LNCaP clone FGC (cell line): ENCODE data around the gene CCDC92.

Source experiments
- DNase-seq: peaks from one replicate; pipeline ENCODE4 v3.0.0-alpha.2; 2011; ENCODE audit warnings: low read depth
- H3K4me3 ChIP-seq: 2 replicates; pipeline ENCODE4 v1.5.1; 2011; ENCODE audit warnings: mild to moderate bottlenecking, low read depth, low read length, control low read depth
- TF ChIP-seq, protein P1 (sequence below): IDR thresholded peaks from 2 replicates; pipeline ENCODE4 v1.5.1; 2012; ENCODE audit warnings: mild to moderate bottlenecking; ENCODE audit not compliant: control insufficient read depth, insufficient read depth; ENCODE audit errors: extremely low read depth

Gene CCDC92

DNA sequence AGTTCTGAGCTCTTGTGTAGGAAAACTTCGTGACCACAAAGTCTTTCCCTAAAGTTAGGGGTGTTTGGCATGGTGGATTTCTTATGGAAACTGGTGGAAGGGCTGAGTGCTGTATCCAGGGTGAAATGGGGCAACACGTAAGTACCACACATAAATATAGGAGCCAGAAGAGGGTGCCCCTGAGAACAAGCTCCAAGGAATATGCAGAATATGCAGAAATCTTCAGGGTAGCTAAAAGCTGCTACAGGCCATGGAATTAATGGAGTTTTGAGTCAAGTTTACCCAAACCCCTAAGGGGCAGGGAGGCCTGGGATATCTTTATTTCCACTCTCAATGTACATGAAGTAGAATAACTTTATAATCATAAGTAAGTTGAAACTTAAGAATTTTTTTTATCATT lies 44.4 kb upstream of the CCDC92 start:
- TF ChIP-seq, protein P1, sequence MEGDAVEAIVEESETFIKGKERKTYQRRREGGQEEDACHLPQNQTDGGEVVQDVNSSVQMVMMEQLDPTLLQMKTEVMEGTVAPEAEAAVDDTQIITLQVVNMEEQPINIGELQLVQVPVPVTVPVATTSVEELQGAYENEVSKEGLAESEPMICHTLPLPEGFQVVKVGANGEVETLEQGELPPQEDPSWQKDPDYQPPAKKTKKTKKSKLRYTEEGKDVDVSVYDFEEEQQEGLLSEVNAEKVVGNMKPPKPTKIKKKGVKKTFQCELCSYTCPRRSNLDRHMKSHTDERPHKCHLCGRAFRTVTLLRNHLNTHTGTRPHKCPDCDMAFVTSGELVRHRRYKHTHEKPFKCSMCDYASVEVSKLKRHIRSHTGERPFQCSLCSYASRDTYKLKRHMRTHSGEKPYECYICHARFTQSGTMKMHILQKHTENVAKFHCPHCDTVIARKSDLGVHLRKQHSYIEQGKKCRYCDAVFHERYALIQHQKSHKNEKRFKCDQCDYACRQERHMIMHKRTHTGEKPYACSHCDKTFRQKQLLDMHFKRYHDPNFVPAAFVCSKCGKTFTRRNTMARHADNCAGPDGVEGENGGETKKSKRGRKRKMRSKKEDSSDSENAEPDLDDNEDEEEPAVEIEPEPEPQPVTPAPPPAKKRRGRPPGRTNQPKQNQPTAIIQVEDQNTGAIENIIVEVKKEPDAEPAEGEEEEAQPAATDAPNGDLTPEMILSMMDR = no peak
- no peak overlapping the region for H3K4me3 ChIP-seq
- DNase-seq = no peak

DNA sequence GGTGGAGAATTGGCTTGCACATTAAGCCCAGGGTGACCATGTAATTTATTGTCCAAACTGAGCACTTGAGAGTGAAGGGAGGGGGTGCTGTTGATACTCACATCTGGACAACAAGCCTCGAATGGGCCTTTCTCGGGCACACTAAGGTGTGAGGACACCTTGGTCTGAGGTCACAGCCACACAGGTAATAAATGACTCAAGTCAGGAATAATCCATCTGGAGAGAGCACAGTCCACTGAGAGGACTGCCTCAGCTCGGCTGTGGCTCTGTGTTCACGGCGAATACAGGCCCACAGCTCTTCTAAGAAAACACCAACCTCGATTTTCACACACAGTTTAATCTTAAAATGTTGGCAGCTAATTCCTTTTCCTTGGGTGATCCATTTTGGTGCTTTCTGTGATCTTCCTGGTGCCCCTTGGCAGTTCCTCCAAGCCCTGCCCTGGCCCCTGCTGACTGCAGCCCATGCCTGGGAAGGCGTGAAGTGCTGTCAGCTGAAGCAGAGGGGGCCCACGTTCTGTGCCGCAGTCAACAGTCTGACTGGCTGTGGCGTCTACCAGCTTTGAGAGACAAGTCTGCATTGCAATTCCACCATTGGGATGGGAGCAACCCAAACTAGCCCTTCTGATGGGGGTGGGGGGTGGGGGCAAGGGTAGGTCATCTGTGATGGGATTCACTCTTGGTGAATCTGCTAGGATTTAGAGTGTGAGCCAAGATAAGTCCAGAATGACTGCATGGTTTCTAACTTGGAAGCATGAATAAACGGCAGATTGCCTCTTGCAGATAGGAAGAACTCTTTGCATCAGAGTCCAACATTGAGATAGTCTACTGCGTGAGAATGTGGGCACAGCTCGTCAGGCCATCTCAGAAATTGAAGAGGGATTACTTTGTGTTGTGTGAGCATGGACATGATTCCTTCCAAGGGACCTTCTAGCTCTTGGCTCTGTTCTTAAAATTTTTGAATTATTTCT lies 43.1 kb upstream of the CCDC92 start:
- TF ChIP-seq, protein P1 = no peak
- DNase-seq = no peak
- no peak overlapping the region for H3K4me3 ChIP-seq

DNA sequence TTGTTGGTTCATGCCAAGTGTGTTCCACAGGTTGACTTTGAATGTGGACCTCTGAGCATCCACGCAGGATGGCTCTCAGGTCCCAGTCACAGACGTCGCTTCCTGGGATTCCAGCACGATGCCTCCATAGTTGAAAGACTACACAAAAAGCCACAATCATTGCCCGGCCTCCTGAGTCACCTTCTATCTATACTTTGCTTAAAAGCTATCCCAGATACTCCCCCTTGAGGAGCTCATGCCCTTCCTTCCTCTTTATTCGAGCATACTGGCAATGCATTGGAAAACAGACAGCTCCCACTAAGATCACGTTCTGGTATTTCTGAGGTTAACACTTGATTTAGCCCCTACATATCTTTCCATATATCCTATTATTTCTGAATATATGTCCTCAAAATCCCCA lies 40.4 kb upstream of the CCDC92 start:
- H3K4me3 ChIP-seq = no peak overlapping the region
- no peak for DNase-seq
- TF ChIP-seq, protein P1 = no peak

DNA sequence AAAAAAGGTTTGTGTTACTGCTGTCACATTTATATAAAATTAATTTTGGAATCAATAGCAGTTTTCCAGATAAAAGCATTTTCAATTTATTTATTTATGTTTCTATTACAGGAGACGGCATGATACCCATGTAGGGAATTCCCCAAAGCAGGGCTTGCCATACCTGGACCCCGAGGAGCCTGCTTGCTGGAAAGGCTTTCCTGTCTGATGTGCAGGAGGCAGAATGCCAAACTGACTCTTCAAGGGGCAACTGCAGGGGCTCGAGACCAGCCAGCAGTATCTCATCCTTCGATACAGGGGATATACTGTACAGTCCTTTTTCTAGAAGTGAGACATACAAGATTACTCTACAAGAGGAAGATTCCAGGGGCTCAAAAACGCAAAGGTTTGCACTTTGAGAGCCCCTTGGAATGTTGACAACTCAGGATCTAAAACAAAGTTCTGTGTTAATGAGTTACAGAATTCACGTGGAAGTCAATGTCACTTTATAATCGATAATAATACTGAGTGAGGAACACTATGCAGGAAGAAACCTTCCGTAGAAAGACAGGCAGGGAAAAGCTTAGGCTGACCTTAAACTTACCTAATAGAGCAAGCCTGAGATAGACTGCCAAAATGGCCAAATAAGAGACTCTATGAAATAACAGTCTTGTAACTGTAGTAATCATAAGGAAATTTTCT lies 38.9 kb upstream of the CCDC92 start:
- TF ChIP-seq, protein P1 = no peak
- DNase-seq = no peak
- H3K4me3 ChIP-seq = no peak overlapping the region

DNA sequence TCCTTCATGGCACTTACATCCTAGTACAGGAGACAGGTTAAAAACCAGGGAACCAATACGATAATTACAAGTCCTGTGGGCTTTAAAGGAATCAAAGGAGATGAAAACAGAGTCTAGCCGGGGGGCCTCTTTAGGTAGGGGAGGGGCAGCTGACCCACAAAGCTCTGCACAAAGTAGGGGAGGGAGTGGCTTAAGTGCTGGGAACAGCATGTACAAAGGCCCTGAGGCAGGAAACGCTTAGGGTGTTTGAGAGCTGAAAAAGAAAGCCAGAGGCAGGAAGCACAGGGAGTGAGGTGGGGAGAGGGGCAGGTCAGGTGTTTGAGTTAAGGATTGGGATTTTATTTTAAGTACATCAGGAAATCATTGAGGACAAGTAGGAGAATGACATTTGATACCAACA lies 38.1 kb upstream of the CCDC92 start:
- DNase-seq = no peak
- TF ChIP-seq, protein P1 = no peak
- H3K4me3 ChIP-seq = no peak overlapping the region

DNA sequence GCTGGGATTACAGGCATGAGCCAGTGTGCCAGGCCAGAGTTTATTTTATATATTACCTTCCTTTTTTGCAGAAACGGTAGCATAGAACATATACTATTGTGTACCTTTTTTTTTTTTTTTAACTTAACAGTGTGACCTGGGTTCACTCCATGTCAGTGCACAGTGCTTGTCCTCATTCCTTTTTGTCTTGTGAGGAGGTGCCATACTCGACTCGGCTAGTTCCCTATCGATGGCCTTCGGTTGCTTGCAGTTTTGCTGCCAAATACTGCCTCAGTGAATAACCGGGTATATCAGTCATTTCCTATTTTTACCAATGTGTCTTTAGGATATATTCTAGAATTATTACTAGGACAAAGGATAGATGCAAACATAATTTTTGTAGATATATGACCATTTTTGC lies 37.1 kb upstream of the CCDC92 start:
- TF ChIP-seq, protein P1 = no peak
- H3K4me3 ChIP-seq = no peak overlapping the region
- no peak for DNase-seq

DNA sequence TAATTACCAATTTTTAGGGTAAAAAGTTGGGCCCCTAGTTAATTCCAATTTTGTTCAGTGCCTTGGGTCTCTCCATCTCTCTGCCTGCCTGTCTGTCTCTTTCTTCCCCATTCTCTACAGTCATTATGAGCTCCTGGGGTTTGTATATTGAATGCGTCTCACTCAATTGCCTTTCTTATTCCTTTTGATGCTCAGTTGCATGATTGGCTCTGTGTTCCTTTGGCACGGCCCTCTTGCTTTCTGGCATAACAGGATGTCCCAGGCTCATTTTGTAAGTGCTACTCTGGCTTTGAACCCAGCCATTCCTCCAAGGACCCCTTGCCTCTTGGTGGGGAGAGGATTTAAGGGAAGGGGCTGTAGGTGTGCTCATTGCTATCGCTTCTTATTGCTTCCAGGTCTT lies 36.0 kb upstream of the CCDC92 start:
- no peak overlapping the region for H3K4me3 ChIP-seq
- TF ChIP-seq, protein P1 = no peak
- no peak for DNase-seq
